GM11168 (cell line): ENCODE data around the gene TMEM237.

Source experiments
- in situ Hi-C: fragments of 300-500 bp; cut with MboI; formaldehyde crosslinking; loops from one replicate; pipeline ENCODE4 v1.12.0; 2022; ENCODE audit warnings: low sequenced_read_pairs; ENCODE audit not compliant: unreplicated experiment

The TMEM237 gene, protein sequence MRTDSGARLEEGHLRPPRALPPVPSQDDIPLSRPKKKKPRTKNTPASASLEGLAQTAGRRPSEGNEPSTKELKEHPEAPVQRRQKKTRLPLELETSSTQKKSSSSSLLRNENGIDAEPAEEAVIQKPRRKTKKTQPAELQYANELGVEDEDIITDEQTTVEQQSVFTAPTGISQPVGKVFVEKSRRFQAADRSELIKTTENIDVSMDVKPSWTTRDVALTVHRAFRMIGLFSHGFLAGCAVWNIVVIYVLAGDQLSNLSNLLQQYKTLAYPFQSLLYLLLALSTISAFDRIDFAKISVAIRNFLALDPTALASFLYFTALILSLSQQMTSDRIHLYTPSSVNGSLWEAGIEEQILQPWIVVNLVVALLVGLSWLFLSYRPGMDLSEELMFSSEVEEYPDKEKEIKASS

DNA sequence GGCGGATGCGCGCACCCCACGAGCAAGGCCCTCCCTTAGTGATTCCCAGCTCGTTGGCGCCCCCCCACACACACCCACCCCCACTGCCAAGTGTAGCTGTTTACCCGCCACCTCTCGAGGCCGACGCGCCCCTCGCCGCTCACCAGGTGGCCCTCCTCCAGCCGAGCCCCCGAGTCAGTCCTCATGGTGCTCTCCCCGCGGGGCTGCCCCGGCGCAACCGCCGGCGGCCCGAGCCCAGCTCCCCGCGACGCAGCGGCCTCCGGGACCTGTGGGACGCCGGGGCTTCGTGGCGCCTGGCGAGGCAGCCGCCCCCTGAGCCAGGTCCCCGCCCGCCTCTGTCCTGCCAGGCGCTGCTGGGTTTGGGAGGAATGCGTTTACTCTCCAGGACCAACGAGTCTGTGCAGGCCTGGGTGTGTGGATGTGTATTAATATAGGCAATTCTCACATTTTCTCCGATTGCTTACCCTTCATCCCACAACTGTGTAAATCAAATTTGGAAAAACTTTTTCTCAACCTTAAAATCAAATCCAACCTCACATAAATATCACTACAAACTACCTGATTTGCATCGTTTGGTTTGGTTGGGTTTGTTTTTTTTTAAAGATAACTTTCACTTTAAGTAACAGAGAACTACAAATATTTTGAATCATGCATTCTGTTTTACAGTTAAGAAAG is at the start of gene TMEM237:
Gene TMEM237 (minus strand): TSS at position 288 of the 675 bp plus-strand sequence. CDS start 103 bp downstream, at position 185.
- in situ Hi-C loops = no loop called here

DNA sequence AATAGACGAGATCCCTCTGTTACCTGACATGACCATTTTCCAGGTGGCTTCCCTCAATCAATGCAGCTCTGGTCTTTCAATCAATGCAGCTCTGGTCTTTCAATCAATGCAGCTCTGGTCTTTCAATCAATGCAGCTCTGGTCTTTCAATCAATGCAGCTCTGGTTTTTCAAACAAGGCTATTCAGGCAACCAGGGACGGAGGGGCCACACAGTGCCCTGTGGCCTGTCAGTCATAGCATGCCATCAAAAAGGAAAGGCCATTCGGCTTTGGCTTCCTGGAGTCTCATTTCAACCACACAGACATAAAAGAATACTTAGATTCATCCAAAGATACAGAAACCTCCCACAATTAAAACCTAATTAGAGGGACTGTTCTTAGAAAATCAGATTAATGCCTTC is 41.9 kb upstream of the TMEM237 start:
- in situ Hi-C loops = no loop called here

DNA sequence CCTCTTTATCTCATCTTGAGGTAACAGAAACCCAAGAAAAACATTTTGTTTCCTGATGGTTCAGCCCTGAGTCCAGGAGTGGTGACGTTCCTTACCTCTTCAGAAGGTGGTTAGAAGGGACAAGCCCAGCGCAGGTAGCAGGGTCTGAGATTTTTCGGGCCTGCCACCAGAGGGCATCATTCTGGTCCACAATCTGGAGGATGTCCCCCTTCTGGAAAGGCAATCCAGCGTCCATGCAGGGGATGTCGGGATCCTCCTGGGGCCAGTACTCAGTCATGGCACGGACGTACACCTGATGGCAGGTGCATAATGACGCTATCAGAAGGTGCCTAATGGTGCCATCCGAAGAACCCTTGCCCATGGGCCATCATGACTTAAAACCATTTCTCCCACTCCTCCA is 37.4 kb upstream of the TMEM237 start:
- in situ Hi-C loops = no loop called here

- in situ Hi-C loops = loop anchor here (10.0 kb wide), 1 partner anchor 1246 kb away; no protein-coding TSS in a partner anchor
These were observed 35.1 kb upstream of the TMEM237 start for GRCh38 chr2:201678401-201678800.

GRCh38 chr2:201675454-201675853 is 32.2 kb upstream of the TMEM237 start:
- in situ Hi-C loops = loop anchor here (10.0 kb wide), 1 partner anchor 1249 kb away; no protein-coding TSS in a partner anchor

GRCh38 chr2:201674794-201675193 is 31.5 kb upstream of the TMEM237 start:
- in situ Hi-C loops = loop anchor here (10.0 kb wide), 1 partner anchor 1250 kb away; no protein-coding TSS in a partner anchor

GRCh38 chr2:201674298-201674697 is 31.0 kb upstream of the TMEM237 start:
- in situ Hi-C loops = loop anchor here (10.0 kb wide), 1 partner anchor 1251 kb away; no protein-coding TSS in a partner anchor

DNA sequence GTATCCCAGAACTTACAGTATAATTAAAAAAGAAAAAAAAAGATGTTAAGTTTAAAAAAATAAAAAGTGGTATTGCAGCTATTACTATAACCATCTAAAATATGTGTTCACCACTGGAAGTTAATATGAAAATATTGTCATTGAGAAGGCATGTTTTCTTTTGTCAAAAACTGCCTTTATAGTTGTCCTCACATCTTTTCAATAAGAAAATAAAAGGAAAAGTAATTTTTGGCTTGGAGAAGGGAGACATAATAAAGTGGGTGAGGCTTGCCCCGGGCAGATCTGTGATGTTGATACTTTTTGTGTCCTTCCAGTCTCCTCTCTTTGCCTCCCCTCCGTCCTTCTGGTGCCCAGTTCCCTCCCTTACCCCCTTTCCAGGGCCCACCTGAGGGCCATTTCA is 30.2 kb upstream of the TMEM237 start:
- in situ Hi-C loops = loop anchor here (10.0 kb wide), 1 partner anchor 1251 kb away; no protein-coding TSS in a partner anchor

DNA sequence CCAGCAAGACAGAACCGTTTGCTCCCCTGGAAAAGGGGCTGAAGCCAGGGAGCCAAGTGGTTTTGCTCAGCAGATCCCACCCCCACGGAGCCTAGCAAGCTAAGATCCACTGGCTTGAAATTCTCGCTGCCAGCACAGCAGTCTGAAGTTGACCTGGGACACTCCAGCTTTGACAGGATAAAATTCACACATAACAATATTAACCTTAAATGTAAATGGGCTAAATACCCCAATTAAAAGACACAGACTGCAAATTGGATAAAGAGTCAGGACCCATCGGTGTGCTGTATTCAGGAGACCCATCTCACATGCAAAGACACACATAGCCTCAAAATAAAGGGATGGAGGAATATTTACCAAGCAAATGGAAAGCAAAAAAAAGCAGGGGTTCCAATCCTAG is 27.9 kb upstream of the TMEM237 start:
- in situ Hi-C loops = loop anchor here (10.0 kb wide), 1 partner anchor 1254 kb away; no protein-coding TSS in a partner anchor

- in situ Hi-C loops = loop anchor here (10.0 kb wide), 1 partner anchor 1255 kb away; no protein-coding TSS in a partner anchor
These were observed 26.6 kb upstream of the TMEM237 start for GRCh38 chr2:201669865-201670264.

- in situ Hi-C loops = no loop called here
These were observed 25.2 kb upstream of the TMEM237 start for GRCh38 chr2:201668402-201668910.

GRCh38 chr2:201664334-201664733 is 21.0 kb upstream of the TMEM237 start:
- in situ Hi-C loops = no loop called here

- in situ Hi-C loops = no loop called here
These were observed 18.1 kb upstream of the TMEM237 start for GRCh38 chr2:201661366-201661765.

- in situ Hi-C loops = no loop called here
These were observed 17.1 kb upstream of the TMEM237 start for GRCh38 chr2:201660293-201660895.

DNA sequence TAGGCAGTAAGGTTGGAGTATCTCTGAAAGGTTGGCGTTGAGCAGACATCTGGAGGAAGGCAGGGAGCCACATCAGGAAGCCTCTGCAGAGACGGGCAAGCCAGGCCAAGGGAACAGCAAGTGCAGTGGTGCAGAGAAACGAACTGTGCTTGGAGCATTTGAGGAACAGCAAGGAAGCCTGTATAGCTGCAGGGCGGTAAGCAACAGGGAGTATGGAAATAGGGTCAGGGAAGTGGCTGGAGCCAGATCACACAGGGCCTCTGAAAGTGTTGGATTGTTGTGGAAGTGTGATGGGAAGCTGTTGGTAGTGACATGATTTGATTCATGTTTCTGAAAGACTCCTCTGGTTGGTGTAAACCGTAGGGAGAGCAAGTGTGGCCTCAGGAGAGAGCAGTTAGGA is 13.4 kb upstream of the TMEM237 start:
- in situ Hi-C loops = no loop called here

- in situ Hi-C loops = no loop called here
These were observed 12.8 kb upstream of the TMEM237 start for GRCh38 chr2:201656102-201656501.

DNA sequence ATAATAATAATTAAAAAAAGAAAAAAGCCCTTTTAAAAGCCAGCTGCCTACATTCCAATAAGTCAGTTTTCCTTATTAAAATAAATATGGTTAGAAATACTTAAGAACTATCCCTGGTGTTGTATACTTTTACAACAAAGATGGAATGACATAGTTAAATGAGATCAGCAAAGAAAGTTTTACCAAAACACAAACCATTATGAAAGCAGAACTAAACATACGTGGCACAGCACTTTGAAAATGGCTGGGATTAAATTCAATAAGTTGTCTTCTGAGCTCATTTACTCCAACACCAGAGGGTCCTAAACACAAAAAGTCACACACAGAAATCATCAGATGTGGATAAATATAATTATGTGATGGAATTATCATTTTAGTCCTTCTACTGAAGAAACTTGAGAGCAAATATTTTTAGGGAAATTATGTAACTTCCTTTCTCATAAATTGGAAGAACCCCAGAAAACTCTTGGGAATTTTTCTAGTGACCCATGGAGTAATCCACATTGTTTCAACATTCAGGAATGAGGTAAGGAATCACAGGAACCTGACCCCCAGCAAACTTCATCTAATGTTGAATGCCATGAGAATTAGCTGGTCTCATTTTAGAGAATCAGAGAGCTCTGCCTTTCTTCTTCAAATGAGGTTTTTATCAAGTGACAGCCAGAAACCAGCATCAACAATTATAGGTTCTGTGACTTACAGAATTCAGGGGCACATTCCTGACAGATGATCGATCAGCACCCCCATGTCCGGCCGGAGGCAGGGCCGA is 11.5 kb upstream of the TMEM237 start:
- in situ Hi-C loops = no loop called here

DNA sequence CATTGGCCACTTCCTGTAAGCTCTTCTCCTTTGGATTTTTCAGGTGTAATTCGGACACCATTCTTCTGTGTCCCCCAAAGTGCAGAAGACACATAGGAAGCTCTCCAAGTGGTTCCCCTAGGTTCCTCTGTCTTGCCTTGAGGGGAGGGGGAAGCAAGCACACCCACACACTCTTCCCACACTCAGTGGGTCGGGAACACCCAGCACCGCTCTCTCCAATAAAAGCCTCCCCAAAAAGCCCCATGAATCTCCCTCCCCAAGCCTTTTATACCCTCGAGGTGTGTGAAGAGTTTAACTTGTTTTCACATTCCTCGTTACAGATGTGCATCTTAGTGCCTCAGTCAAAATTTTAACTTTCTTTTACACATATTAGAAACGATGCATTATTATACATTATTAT is 9.9 kb upstream of the TMEM237 start:
- in situ Hi-C loops = no loop called here

DNA sequence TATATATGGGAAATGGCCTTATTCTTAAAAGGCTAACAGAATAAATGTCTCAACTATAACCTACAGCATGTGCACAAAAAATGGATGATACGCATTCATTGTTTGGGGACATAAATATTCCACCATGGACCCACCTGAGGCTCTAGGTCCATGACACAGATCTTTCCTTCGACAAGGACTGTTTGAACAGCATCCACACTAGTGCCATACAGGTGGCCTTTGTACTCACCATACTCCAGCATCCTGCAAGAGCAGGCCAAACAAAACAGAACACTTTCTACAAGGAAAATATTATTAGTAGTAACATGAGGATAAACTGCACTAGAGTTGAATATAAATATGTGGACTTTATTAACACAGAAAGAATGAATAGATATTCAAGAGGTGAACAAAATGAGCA is 6.1 kb upstream of the TMEM237 start:
- in situ Hi-C loops = no loop called here

DNA sequence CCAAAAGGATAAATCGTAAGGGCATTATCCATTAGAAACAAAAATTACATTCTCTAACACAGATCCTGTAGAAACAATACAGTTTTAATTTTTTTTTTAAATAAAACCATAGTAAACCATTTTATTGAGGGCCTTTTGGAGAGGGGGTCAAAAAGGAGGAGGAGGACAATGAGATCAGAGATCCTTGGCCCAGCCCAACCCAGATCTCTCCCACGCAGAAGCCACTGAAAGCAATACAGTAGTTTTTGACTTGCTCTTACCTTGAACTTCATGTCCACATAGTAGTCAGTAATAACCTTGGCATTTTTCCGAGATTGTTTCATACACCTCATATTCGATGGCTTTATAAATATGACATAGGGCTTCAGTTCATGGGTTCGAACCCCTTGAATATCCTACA is 4.1 kb upstream of the TMEM237 start:
- in situ Hi-C loops = no loop called here
